GM12878 (cell line): ENCODE measurements around the gene EGFL8. TPM values are rescaled to one million over a fixed set of nuclear protein-coding genes. Genes with fewer than 3 reads are reported as not detected.
"Not testable (repeated sequence)": the region's sequence is repeated elsewhere in the genome, so short reads cannot be mapped to it uniquely, and the experiment has no call there.

Experiments
- ATAC-seq: fragments of 200-7000 bp; cut with Tn5 transposase; 3 replicates; pipeline ENCODE4 v1.9.1; 2020; ENCODE audit warnings: mild to moderate bottlenecking, moderate library complexity
- BruUV-seq: library from RNA; stranded (reverse); fragments of 400-500 nt; replicated peaks from 2 replicates; lab custom pipeline; 2021; lab: Mats Ljungman, UMichigan
- CTCF ChIA-PET: fragments of 300-600 bp; sonication (Branson Sonifier 250); formaldehyde crosslinking; extraction: SDS; loops from one replicate; lab custom pipeline; 2021; ENCODE audit warnings: inconsistent platforms; lab: Yijun Ruan, JAX
- POLR2A ChIA-PET: fragments of 350-600 bp; formaldehyde crosslinking; extraction: SDS; loops from one replicate; lab custom pipeline; 2021; ENCODE audit warnings: inconsistent platforms; lab: Charles Lee
- RAD21 ChIA-PET: fragments of 300-600 bp; sonication (Branson Sonifier 250); formaldehyde crosslinking; loops from one replicate; lab custom pipeline; 2023; ENCODE audit warnings: antibody characterized with exemption; ENCODE audit not compliant: unreplicated experiment; lab: Charles Lee
- SMC1A ChIA-PET: fragments of 300-600 bp; sonication (Branson Sonifier 250); formaldehyde crosslinking; loops from one replicate; lab custom pipeline; 2023; ENCODE audit not compliant: unreplicated experiment, uncharacterized antibody; lab: Charles Lee
- DNase-seq: peaks from one replicate; pipeline ENCODE4 v3.0.0-alpha.2; 2011; ENCODE audit warnings: low read depth, low spot score
- FAIRE-seq: peaks from 3 replicates; lab custom pipeline; 2011; peaks lifted over from hg19 to GRCh38; lab: Jason Lieb, UNC
- H2AFZ ChIP-seq: 2 replicates; pipeline ENCODE4 v1.6.0; 2011; ENCODE audit warnings: low read depth, low read length, control low read depth; ENCODE audit not compliant: control insufficient read depth
- H3K27ac ChIP-seq: 2 replicates; pipeline ENCODE4 v1.5.1; 2011; ENCODE audit warnings: control low read depth; ENCODE audit not compliant: control insufficient read depth, insufficient read depth
- H3K27me3 ChIP-seq, 2 experiments: replicated peaks in 1 of 2; 2 replicates each; pipeline versions ENCODE4 v1.6.0 to v1.6.1; 2011; ENCODE audit warnings: low read length in 1 of 2; ENCODE audit not compliant: control insufficient read depth in 2 of 2, insufficient read depth in 2 of 2
- H3K36me3 ChIP-seq, 2 experiments: 2 replicates each; pipeline ENCODE4 v1.5.1; 2011; ENCODE audit warnings: low read length in 1 of 2; ENCODE audit not compliant: control insufficient read depth in 2 of 2, insufficient read depth in 2 of 2
- H3K4me1 ChIP-seq: 2 replicates; pipeline ENCODE4 v1.6.1; 2011; ENCODE audit warnings: mild to moderate bottlenecking, low read length, moderate library complexity, mixed read lengths; ENCODE audit not compliant: control insufficient read depth, insufficient read depth
- H3K4me2 ChIP-seq: 2 replicates; pipeline ENCODE4 v1.6.0; 2011; ENCODE audit warnings: control low read depth; ENCODE audit not compliant: control insufficient read depth, insufficient read depth
- H3K4me3 ChIP-seq: fragments of 200-600 bp; sonication (generic); 2 replicates; pipeline ENCODE4 v1.5.1; 2016
- H3K79me2 ChIP-seq: 2 replicates; pipeline ENCODE4 v1.6.0; 2011; ENCODE audit warnings: low read length; ENCODE audit not compliant: control insufficient read depth, insufficient read depth
- H3K9ac ChIP-seq: 2 replicates; pipeline ENCODE4 v1.8.0; 2011; ENCODE audit warnings: low read length, control low read depth, mixed read lengths; ENCODE audit not compliant: control insufficient read depth, insufficient read depth
- H3K9me3 ChIP-seq: replicated peaks from 3 replicates; pipeline ENCODE4 v1.5.1; 2011; ENCODE audit warnings: mild to moderate bottlenecking, low read length; ENCODE audit not compliant: control insufficient read depth, insufficient read depth
- H4K20me1 ChIP-seq: 2 replicates; pipeline ENCODE4 v1.6.0; 2011; ENCODE audit not compliant: control insufficient read depth, insufficient read depth
- BACH1 ChIP-seq: fragments of 450-650 bp; IDR thresholded peaks from 2 replicates; pipeline ENCODE4 v1.6.1; 2017; ENCODE audit warnings: mild to moderate bottlenecking, borderline replicate concordance
- GATAD2B ChIP-seq: fragments of 450-650 bp; conservative IDR thresholded peaks from 2 replicates; pipeline ENCODE4 v1.6.1; 2017; ENCODE audit warnings: low read depth, mild to moderate bottlenecking, moderate library complexity
- HDAC6 ChIP-seq: fragments of 200-600 bp; sonication (generic); IDR thresholded peaks from one replicate; pipeline ENCODE4 v1.8.0; 2017; ENCODE audit warnings: antibody characterized with exemption; ENCODE audit not compliant: unreplicated experiment
- KLF5 ChIP-seq: fragments of 450-650 bp; IDR thresholded peaks from 2 replicates; pipeline ENCODE4 v1.6.1; 2014; ENCODE audit warnings: mild to moderate bottlenecking; ENCODE audit not compliant: partially characterized antibody
- LARP7 ChIP-seq: fragments of 450-650 bp; IDR thresholded peaks from 2 replicates; pipeline ENCODE4 v1.6.1; 2017; ENCODE audit warnings: mild to moderate bottlenecking
- MYB ChIP-seq: fragments of 150-350 bp; IDR thresholded peaks from 2 replicates; pipeline ENCODE4 v1.6.1; 2014; ENCODE audit warnings: mild to moderate bottlenecking, low read depth, low read length, borderline replicate concordance
- PAX8 ChIP-seq: fragments of 450-650 bp; IDR thresholded peaks from 2 replicates; pipeline ENCODE4 v1.6.1; 2017; ENCODE audit warnings: mild to moderate bottlenecking, moderate library complexity
- POLR2AphosphoS5 ChIP-seq: IDR thresholded peaks from 2 replicates; pipeline ENCODE4 v1.6.1; 2011; ENCODE audit warnings: mild to moderate bottlenecking, low read length, inconsistent platforms
- RBBP5 ChIP-seq: fragments of 200-600 bp; sonication (generic); conservative IDR thresholded peaks from 2 replicates; pipeline ENCODE4 v1.6.1; 2016
- SMAD5 ChIP-seq: IDR thresholded peaks from 2 replicates; pipeline ENCODE4 v1.6.1; 2016; ENCODE audit warnings: antibody characterized with exemption, low read depth
- SPI1 ChIP-seq: IDR thresholded peaks from 2 replicates; pipeline ENCODE4 v1.6.1; 2011; ENCODE audit warnings: low read depth, mild to moderate bottlenecking, low read length, moderate library complexity, borderline replicate concordance; ENCODE audit not compliant: insufficient read depth
- SUPT20H ChIP-seq: IDR thresholded peaks from 2 replicates; pipeline ENCODE4 v1.6.1; 2011; ENCODE audit warnings: low read depth, mild to moderate bottlenecking, low read length, moderate library complexity, borderline replicate concordance; ENCODE audit not compliant: control insufficient read depth
- WRNIP1 ChIP-seq: IDR thresholded peaks from 2 replicates; pipeline ENCODE4 v1.6.1; 2011; ENCODE audit warnings: low read depth, low read length, improper control_type of control experiment, borderline replicate concordance
- YBX1 ChIP-seq: fragments of 450-650 bp; IDR thresholded peaks from 2 replicates; pipeline ENCODE4 v1.6.1; 2016; ENCODE audit warnings: antibody characterized with exemption
- WGBS: methylation state at CpG from one replicate; pipeline ENCODE4 v1.1.6; 2016; ENCODE audit warnings: low lambda C conversion rate; ENCODE audit not compliant: insufficient replicate concordance, insufficient coverage; ENCODE audit errors: missing lambda C conversion rate; 5-methylcytosine and 5-hydroxymethylcytosine counted together
- in situ Hi-C: fragments of 300-500 bp; cut with MboI; formaldehyde crosslinking; loops from 9 replicates; pipeline ENCODE4 v1.14.3; 2018; ENCODE audit warnings: mixed read lengths
- intact Hi-C: fragments of 100-400 bp; cut with micrococcal nuclease; formaldehyde crosslinking; loops from one replicate; pipeline ENCODE4 v1.14.2; 2022; ENCODE audit not compliant: unreplicated experiment
- polyA plus RNA-seq, 11 experiments: library from polyadenylated mRNA; depleted of rRNA in 4 of 11; unstranded in 6 of 11; stranded (reverse) in 5 of 11; fragments of >200 nt; fragmentation: Nextera tagmentation in 4 of 11; fragmentation: Illumina TruSeq in 1 of 11; extraction: Ambion mirVana in 4 of 11; extraction: Trizol in 1 of 11; gene quantifications; 1 replicate in 1 of 11; 2 replicates in 10 of 11; pipeline versions ENCODE4 v1.2.1 to v1.2.3, GENCODE V29; 2011 to 2016; ENCODE audit warnings: inconsistent platforms in 2 of 11, missing spikeins in 2 of 11, low read depth in 1 of 11
- total RNA-seq, 4 experiments: library from RNA; depleted of rRNA in 3 of 4; stranded (reverse); fragments of >200 nt in 3 of 4; fragmentation: Illumina TruSeq in 1 of 4; extraction: Trizol in 1 of 4; gene quantifications; 2 replicates each; pipeline versions ENCODE4 v1.2.1 to v1.2.3, GENCODE V29; 2013 to 2021
- TF ChIP-seq, protein P1 (sequence below): fragments of 450-650 bp; IDR thresholded peaks from 2 replicates; pipeline ENCODE4 v1.6.1; 2016; ENCODE audit warnings: mild to moderate bottlenecking

EGFL8 gene
- total and polyA plus RNA-seq, 10 of the 15 experiments (the other 5 are each of a cell fraction or from before 2014, with no cell fraction given), result 0.07 to 3.5 (median 1.4) TPM

DNA sequence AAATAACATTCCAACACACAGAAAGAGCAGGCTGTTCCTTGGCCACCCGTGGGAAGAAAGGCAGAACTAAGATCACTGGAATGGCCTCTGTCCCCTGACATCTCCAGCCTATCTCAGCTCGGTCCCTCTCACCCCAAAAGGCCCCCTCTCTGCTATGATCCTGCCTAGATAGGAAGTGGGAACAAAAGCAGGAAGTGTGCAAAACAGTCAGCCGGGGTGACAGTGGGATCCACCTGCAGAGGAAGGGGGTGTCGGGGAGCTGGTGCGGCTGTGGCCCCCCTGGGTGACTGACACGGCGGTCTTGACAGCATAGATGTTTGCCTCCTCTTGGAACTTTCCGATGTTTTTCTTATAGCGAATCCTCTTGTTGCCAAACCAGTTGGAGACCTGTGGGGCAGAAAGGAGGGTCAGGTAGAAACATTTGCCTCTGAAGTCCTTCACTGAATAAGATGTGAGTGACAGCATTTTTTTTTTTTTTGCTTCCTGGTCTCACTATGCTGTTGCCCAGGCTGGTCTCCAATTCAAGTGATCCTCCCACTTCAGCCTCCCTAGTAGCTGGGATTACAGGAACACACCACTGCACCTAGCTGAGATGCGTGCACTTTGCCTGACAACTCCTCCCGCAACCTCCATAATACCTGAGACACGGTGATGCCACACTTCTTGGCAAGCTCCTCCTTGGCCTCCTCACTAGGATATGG is 22.8 kb downstream of the EGFL8 start:
- no TSS peak for BruUV-seq
- FAIRE-seq (no peak), ATAC-seq (no peak), DNase-seq (no peak)
- 71% methylated on average over 12 of the region's 12 CpGs for WGBS
- Histone ChIP-seq H3K4me2 (peak overlapping the region; percentile 66), H3K9me3 (no peaks in the 10 kb centered on the region), H3K79me2 (peaks cover 46% of the 10 kb centered on the region), H3K27me3 (no peaks in the 10 kb centered on the region), H3K36me3 (peaks cover 4 to 9% of the 10 kb centered on the region in 2 experiments; a peak in 3 of 4 replicates), H3K4me1 (peaks cover 23% of the 10 kb centered on the region), H4K20me1 (no peaks in the 10 kb centered on the region), H3K9ac (no peak overlapping the region), H2AFZ (no peak overlapping the region), H3K4me3 (0 out of 2 replicates have a peak overlapping the region, but pooled peaks have one; percentile 90), H3K27ac (peak overlapping the region; percentile 42)
- RAD21 ChIA-PET, result no interaction called here
- POLR2A ChIA-PET, result interaction anchor here (7.0 kb wide), 1 partner anchor 9 kb away, joined by 123 read pairs; the partner anchor contains the start of genes AGPAT1 and RNF5
- intact Hi-C loops (no loop called here), in situ Hi-C loops (no loop called here)
- CTCF ChIA-PET, result interaction anchor here (1.2 kb wide), 1 partner anchor 8 kb away, joined by 3 read pairs; no protein-coding TSS in a partner anchor
- SMC1A ChIA-PET, result interaction anchor here (1.0 kb wide), 1 partner anchor 9 kb away, joined by 3 read pairs; no protein-coding TSS in a partner anchor
- TF ChIP-seq LARP7 (no peak), SUPT20H (no peak), WRNIP1 (no peak), PAX8 (no peak), GATAD2B (no peak), BACH1 (0 out of 2 replicates have a peak, but pooled peaks have one; percentile 17), YBX1 (no peak), SPI1 (peak; percentile 77), HDAC6 (no peak), SMAD5 (no peak), MYB (no peak), POLR2AphosphoS5 (0 out of 2 replicates have a peak, but pooled peaks have one; percentile 21), RBBP5 (no peak), KLF5 (no peak)
- TF ChIP-seq, protein P1, sequence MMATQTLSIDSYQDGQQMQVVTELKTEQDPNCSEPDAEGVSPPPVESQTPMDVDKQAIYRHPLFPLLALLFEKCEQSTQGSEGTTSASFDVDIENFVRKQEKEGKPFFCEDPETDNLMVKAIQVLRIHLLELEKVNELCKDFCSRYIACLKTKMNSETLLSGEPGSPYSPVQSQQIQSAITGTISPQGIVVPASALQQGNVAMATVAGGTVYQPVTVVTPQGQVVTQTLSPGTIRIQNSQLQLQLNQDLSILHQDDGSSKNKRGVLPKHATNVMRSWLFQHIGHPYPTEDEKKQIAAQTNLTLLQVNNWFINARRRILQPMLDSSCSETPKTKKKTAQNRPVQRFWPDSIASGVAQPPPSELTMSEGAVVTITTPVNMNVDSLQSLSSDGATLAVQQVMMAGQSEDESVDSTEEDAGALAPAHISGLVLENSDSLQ, result peak; percentile 68

DNA sequence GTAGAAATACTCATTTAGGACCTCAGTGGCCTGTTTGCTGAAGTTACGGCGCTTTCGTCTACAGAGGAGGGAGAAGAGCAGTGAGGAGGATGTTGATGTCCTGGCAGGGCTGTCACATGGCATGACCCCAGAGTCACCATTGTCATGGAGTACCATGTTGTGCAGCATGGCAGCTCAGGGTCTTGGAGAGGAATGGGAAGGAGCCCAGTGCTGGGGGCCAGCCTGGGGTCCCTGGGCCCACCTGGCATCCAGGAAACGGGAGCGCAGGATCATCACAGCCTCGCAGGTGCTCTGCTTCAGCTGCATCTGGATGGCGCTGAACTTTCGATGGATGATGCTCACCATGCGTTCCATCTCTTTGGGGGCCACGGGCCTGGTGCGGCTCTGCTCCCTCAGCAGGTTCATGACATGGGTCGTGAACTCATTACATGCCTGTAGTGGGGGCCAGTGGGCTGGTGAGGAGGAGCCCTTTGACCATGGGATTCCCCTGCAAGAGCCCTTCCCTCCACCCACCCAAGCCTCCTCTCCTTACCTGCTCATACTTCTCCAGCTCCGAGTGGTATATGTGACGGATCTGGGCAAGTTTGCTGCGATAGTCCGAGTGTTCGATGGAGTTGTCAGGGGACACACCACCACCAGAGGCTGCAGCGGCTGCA is 23.5 kb downstream of the EGFL8 start:
- H3K27ac ChIP-seq, H3K9ac ChIP-seq, intact Hi-C loops, in situ Hi-C loops, DNase-seq, BruUV-seq, ATAC-seq, H2AFZ ChIP-seq, H3K27me3 ChIP-seq, H3K9me3 ChIP-seq, H4K20me1 ChIP-seq, FAIRE-seq, H3K36me3 ChIP-seq, RAD21 ChIA-PET: not testable (repeated sequence)
- POLR2A ChIA-PET, result interaction anchor here (0.9 to 7.0 kb wide), 2 partner anchors 9 to 81 kb away, joined by 3 to 123 read pairs; partner anchors contain the start of genes AGPAT1 and RNF5
- 99% methylated on average over 17 of the region's 18 CpGs for WGBS
- SMC1A ChIA-PET, result interaction anchor here (0.6 to 1.6 kb wide), 3 partner anchors 8 to 1136 kb away, joined by 3 to 6 read pairs (median 3); no protein-coding TSS in a partner anchor
- peak overlapping the region; percentile 90; the same call in 1 of the 2 replicates for H3K4me3 ChIP-seq
- CTCF ChIA-PET, result interaction anchor here (0.9 to 1.2 kb wide), 2 partner anchors 8 to 272 kb away, joined by 3 to 5 read pairs; no protein-coding TSS in a partner anchor
- peaks cover 23% of the 10 kb centered on the region for H3K4me1 ChIP-seq
- peak overlapping the region; percentile 93 for H3K4me2 ChIP-seq
- H3K79me2 ChIP-seq, result peaks cover 53% of the 10 kb centered on the region
